ENCODE data around the gene PELI2. TPM values are rescaled to one million over a fixed set of nuclear protein-coding genes. Genes with fewer than 3 reads are reported as not detected.

PELI2 gene, protein sequence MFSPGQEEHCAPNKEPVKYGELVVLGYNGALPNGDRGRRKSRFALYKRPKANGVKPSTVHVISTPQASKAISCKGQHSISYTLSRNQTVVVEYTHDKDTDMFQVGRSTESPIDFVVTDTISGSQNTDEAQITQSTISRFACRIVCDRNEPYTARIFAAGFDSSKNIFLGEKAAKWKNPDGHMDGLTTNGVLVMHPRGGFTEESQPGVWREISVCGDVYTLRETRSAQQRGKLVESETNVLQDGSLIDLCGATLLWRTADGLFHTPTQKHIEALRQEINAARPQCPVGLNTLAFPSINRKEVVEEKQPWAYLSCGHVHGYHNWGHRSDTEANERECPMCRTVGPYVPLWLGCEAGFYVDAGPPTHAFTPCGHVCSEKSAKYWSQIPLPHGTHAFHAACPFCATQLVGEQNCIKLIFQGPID
- total RNA-seq (10 to 100 TPM; 19.8 to 36.8 (median 28.7) TPM), polyA plus RNA-seq (10 to 100 TPM; 13.0 to 15.4 TPM)
- long read RNA-seq, donor 1, partial matches to known transcripts: 0 of 21 reads
- long read RNA-seq, donor 1, other reads (novel, unspliced or antisense): 21 of 21 reads
- long read RNA-seq, donor 2, full-length matches to known transcripts: 4 of 4 reads
- long read RNA-seq, donor 2, partial matches to known transcripts: 0 of 4 reads
- long read RNA-seq, donor 2, other reads (novel, unspliced or antisense): 0 of 4 reads
- long read RNA-seq, donor 3, full-length matches to known transcripts: 12 of 19 reads
- long read RNA-seq, donor 3, partial matches to known transcripts: 1 of 19 reads
- long read RNA-seq, donor 3, other reads (novel, unspliced or antisense): 6 of 19 reads

DNA sequence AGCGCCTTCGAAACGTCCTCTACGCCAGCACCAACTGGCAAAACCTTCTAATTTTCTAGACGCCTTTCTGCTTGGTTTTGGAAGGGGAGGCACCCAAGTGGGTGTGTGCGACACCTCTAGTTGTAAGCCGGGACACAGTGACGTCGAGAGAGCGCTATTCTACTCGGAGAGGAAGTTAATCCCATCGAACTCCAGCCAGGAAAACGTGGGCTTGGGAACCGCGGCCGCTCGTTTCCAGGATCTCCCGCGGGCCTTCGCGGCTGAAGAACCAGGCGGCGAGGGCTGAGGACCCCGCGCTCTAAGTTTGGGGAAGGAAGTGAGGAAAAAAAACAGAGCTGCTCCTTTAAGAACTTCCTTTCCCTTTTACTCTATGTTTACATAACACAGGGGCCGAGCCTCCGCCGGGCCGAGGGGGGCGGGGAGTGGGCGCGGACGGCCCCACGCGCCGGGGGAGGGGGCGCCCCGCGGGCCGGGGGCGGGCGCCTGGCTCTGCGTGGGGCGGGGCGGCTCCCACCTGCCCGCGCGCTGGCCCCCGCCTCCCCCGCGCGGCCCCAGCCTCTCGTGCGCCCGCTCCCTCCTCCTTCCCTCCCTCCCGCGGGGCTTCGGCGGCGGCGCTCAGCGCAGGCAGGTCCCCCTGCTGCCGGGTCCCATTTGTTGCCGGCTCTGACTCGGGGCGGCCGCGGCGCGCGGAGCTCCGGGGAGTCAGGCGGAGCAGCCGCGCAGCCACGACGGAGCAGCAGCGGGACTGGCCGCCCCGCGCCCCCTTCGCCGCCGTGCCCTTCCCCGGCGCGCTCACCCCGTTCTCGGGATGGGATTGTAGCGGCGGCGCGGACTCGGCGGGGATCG is at the start of gene PELI2:
TSS of gene PELI2 (plus strand) at position 647 of the 846 bp plus-strand sequence. CDS start 250 bp downstream, outside the sequence.
- intact Hi-C loops (cut with DNase I): no loop called here
- DNase-seq: peak; percentile 89 to 91 (median 91)

DNA sequence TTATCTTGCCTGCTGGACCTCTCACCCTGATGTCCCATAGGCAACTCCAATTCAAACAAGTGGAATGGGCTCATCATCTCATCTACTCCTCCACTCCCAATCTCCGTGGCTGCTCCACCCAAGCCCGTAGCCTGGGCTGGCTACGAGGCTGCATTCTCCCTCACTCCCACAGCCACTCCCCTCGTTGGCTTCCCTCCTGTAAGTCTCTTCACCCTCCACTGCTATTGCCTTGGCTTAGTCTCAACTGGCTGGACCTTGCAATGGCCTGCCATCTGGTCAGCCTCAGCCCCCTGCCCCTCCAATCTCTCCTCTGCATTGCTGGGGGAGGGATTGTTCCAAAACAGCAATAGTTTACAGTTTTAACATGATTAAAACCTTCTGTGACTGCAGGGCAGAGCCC is 44.4 kb upstream of the PELI2 start:
- Histone ChIP-seq H3K4me3 (no peak overlapping the region), H3K9me3 (no peaks in the 10 kb centered on the region), H3K27me3 (no peaks in the 10 kb centered on the region), H3K27ac (no peak overlapping the region), H3K36me3 (no peaks in the 10 kb centered on the region), H3K4me1 (ENCODE audit: insufficient read depth) (peaks cover 5% of the 10 kb centered on the region)
- DNase-seq: peak in 4 of 5 donors; percentile 36 to 50 (median 44)
- no peak for TF ChIP-seq POLR2A (IDR thresholded peaks at IDR 0.05)
- TF ChIP-seq EP300 (IDR thresholded peaks at IDR 0.05): no peak
- TF ChIP-seq, protein P1, sequence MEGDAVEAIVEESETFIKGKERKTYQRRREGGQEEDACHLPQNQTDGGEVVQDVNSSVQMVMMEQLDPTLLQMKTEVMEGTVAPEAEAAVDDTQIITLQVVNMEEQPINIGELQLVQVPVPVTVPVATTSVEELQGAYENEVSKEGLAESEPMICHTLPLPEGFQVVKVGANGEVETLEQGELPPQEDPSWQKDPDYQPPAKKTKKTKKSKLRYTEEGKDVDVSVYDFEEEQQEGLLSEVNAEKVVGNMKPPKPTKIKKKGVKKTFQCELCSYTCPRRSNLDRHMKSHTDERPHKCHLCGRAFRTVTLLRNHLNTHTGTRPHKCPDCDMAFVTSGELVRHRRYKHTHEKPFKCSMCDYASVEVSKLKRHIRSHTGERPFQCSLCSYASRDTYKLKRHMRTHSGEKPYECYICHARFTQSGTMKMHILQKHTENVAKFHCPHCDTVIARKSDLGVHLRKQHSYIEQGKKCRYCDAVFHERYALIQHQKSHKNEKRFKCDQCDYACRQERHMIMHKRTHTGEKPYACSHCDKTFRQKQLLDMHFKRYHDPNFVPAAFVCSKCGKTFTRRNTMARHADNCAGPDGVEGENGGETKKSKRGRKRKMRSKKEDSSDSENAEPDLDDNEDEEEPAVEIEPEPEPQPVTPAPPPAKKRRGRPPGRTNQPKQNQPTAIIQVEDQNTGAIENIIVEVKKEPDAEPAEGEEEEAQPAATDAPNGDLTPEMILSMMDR (IDR thresholded peaks at IDR 0.05): no peak
- intact Hi-C loops (cut with DNase I): loop anchor here in 1 of 4 donors (10.0 kb wide), 1 partner anchor 159 kb away; no protein-coding TSS in a partner anchor
- 10 to 19% (median 12%) methylated on average over 4 of the region's 4 CpGs for WGBS, 3 donors

More for the DNA sequence above, at the start of gene PELI2:
- H3K27ac ChIP-seq: peak within 1 kb of the TSS; percentile 82 to 98
- TF ChIP-seq EP300 (IDR thresholded peaks at IDR 0.05) (no peak), POLR2A (IDR thresholded peaks at IDR 0.05) (peak; percentile 92)
- TF ChIP-seq, protein P1 (IDR thresholded peaks at IDR 0.05): peak in 2 of 3 donors; percentile 54 to 60
- peak within 1 kb of the TSS; percentile 54 for H3K4me3 ChIP-seq
- H3K27me3 ChIP-seq: no peaks in the 10 kb centered on the region
- no peaks in the 10 kb centered on the region for H3K36me3 ChIP-seq
- H3K9me3 ChIP-seq: no peaks in the 10 kb centered on the region
- peaks cover 6% of the 10 kb centered on the region for H3K4me1 ChIP-seq (ENCODE audit: insufficient read depth)
- 0 to 1% (median 0%) methylated on average over 30 to 96 of the region's 96 CpGs for WGBS, 3 donors

DNA sequence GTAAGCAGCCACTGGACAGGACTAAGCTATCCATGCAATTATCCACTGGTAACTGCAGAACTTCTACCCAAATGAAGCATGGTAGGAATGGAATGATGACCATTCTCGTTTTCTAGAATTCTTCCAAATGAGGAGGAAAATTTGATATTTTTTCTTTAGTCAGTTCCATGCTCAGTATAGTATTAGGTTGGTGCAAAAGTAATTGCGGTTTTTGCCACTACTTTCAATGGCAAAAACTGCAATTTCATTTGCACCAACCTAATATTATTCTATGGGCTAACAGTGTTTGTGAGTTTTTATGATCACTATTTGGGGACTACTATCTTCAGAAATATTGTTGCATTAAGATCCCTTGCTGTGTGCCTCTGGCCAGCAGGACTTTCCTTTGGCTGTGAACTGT is 42.9 kb upstream of the PELI2 start:
- Histone ChIP-seq H3K27ac (no peak overlapping the region), H3K36me3 (no peaks in the 10 kb centered on the region), H3K4me3 (no peak overlapping the region), H3K9me3 (no peaks in the 10 kb centered on the region), H3K4me1 (ENCODE audit: insufficient read depth) (peaks cover 5% of the 10 kb centered on the region), H3K27me3 (no peaks in the 10 kb centered on the region)
- no peak for DNase-seq
- intact Hi-C loops (cut with DNase I): loop anchor here in 1 of 4 donors (10.0 kb wide), 1 partner anchor 160 kb away; no protein-coding TSS in a partner anchor
- TF ChIP-seq, protein P1 (IDR thresholded peaks at IDR 0.05): no peak
- TF ChIP-seq EP300 (IDR thresholded peaks at IDR 0.05) (no peak), POLR2A (IDR thresholded peaks at IDR 0.05) (no peak)
- WGBS, 3 donors: 78 to 82% (median 79%) methylated on average over 2 of the region's 2 CpGs

DNA sequence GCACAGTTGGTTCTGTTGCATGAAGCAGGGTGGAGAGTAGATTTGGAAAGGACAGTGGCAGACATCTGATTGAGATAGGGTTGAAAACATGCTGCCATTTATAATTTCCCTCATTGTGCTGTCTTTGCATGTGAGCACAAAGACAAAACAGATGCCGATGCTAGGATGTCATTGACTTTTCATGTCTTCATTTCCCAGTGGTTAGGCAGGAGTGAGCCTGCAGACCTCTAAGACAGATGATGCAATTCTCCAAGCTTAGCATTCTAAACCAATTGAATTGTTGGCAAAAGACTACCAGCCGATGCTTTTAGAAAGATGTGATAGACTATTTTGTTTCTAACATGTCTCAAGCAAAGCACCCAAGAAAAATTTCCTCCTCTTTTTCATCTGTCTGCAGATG is 37.1 kb upstream of the PELI2 start:
- H3K4me3 ChIP-seq: no peak overlapping the region
- H3K36me3 ChIP-seq: no peaks in the 10 kb centered on the region
- no peaks in the 10 kb centered on the region for H3K4me1 ChIP-seq (ENCODE audit: insufficient read depth)
- no peak overlapping the region for H3K27ac ChIP-seq
- 80 to 93% (median 86%) methylated on average over 2 of the region's 2 CpGs for WGBS, 3 donors
- DNase-seq: no peak
- TF ChIP-seq POLR2A (IDR thresholded peaks at IDR 0.05): no peak
- intact Hi-C loops (cut with DNase I): no loop called here
- no peaks in the 10 kb centered on the region for H3K9me3 ChIP-seq
- no peaks in the 10 kb centered on the region for H3K27me3 ChIP-seq

Measured in ovary (tissue), 10 donors.